Adrenal gland (tissue), 19 donors: ENCODE measurements around the gene RIMBP3B. TPM values are rescaled to one million over a fixed set of nuclear protein-coding genes. Genes with fewer than 3 reads are reported as not detected.
"Not testable (repeated sequence)": the region's sequence is repeated elsewhere in the genome, so short reads cannot be mapped to it uniquely, and the experiment has no call there.

Experiments
- DNase-seq, 7 donors: peaks; one replicate each; pipeline ENCODE4 v3.0.0-alpha.2; 2019 to 2020
- H3K27ac ChIP-seq, 5 donors: fragments of 200-600 bp; sonication (generic) in 4 of 5; 1 replicate in 3 of 5; 2 replicates in 2 of 5; pipeline versions ENCODE4 v1.5.1 to v1.8.0; 2016 to 2020; ENCODE audit warnings: mild to moderate bottlenecking in 1 of 5
- H3K27me3 ChIP-seq: fragments of 200-600 bp; 2 replicates; pipeline ENCODE4 v1.8.0; 2021
- H3K36me3 ChIP-seq, 2 donors: fragments of 200-600 bp; replicated peaks in 1 of 2; 1 replicate in 1 of 2; 2 replicates in 1 of 2; pipeline versions ENCODE4 v1.5.1 to v1.8.0; 2018 to 2022
- H3K4me1 ChIP-seq, 2 donors: fragments of 200-600 bp; replicated peaks in 1 of 2; 1 replicate in 1 of 2; 2 replicates in 1 of 2; pipeline versions ENCODE4 v1.5.1 to v1.8.0; 2018 to 2021
- H3K4me3 ChIP-seq, 4 donors: fragments of 200-600 bp; sonication (generic) in 3 of 4; one replicate each; pipeline ENCODE4 v1.5.1; 2016 to 2018
- H3K9me3 ChIP-seq, 3 donors: fragments of 200-600 bp; sonication (generic) in 1 of 3; replicated peaks in 1 of 3; 1 replicate in 2 of 3; 2 replicates in 1 of 3; pipeline versions ENCODE4 v1.5.1 to v1.8.0; 2016 to 2021
- WGBS, 4 donors: extraction: QIAGEN DNeasy Blood & Tissue Kit in 2 of 4; methylation state at CpG; one replicate each; pipeline versions ENCODE4 v1.1.5 to v1.1.7; 2013 to 2017; 5-methylcytosine and 5-hydroxymethylcytosine counted together
- intact Hi-C, 2 donors: fragments of 100-400 bp; cut with DNase I; formaldehyde crosslinking; loops; one replicate each; pipeline versions ENCODE4 v1.14.1 to v1.15.0; 2022 to 2023
- long read RNA-seq, 10 donors: library from polyadenylated mRNA in 3 of 10; unstranded in 2 of 10; stranded (forward) in 1 of 10; transcript quantifications; one replicate each; pipeline ENCODE4 v2.0.0 and lab custom pipeline, GENCODE V29; 2021 to 2026
- polyA plus RNA-seq, 3 donors: library from polyadenylated mRNA; stranded (reverse); fragments of 200-250 nt in 2 of 3; fragments of 350-450 nt in 1 of 3; fragmentation: Illumina TruSeq in 1 of 3; extraction: RNeasy Lipid Tissue Mini Kit (QIAGEN cat#74804) in 1 of 3; gene quantifications; one replicate each; pipeline ENCODE4 v1.2.3, GENCODE V29; 2013 to 2014
- total RNA-seq, 9 donors: library from RNA; depleted of rRNA in 4 of 9; stranded (reverse); fragments of >200 nt in 4 of 9; fragments of 120-200 nt in 1 of 9; fragmentation: NEBNext Ultra II Directional in 1 of 9; extraction: Animal tissue kit (Norgen Biotek cat#: 25700) in 1 of 9; gene quantifications; one replicate each; pipeline versions ENCODE4 v1.1.0 to v1.2.4, GENCODE V29; 2013 to 2023
- donor health status: healthy with polysubstance abuse.
- donor health status: Bipolar disorder and iron deficiency.
- donor health status: DM: yes; HTN: yes; CAD: no.
- donor health status: DM: no; HTN: no; CAD: no.
- donor health status: DM: no; HTN: no; CAD: no.
- donor health status: DM: yes; HTN: yes; CAD: no.

The RIMBP3B gene
- total RNA-seq (under 1 TPM in 4 of 9 donors, not detected in 5; 0.06 to 0.31 (median 0.19) TPM), polyA plus RNA-seq (under 1 TPM in 2 of 3 donors, not detected in 1; 0.03 to 0.13 TPM)
- long read RNA-seq, donor 1, full-length matches to known transcripts = 1 of 1 reads
- long read RNA-seq, donor 1, partial matches to known transcripts = 0 of 1 reads
- long read RNA-seq, donor 1, other reads (novel, unspliced or antisense) = 0 of 1 reads
- long read RNA-seq, donor 2 = 0 reads
- long read RNA-seq, donor 3 = 0 reads
- long read RNA-seq, donor 4 = 0 reads
- long read RNA-seq, donor 5 = 0 reads
- long read RNA-seq, donor 6 = 0 reads
- long read RNA-seq, donor 7 = 0 reads
- long read RNA-seq, donor 8 = 0 reads
- long read RNA-seq, donor 9, full-length matches to known transcripts = 2 of 2 reads
- long read RNA-seq, donor 9, partial matches to known transcripts = 0 of 2 reads
- long read RNA-seq, donor 9, other reads (novel, unspliced or antisense) = 0 of 2 reads
- long read RNA-seq, donor 10 = 0 reads

- H3K36me3 ChIP-seq, H3K4me3 ChIP-seq, DNase-seq, H3K27ac ChIP-seq, intact Hi-C loops, H3K27me3 ChIP-seq, H3K4me1 ChIP-seq, H3K9me3 ChIP-seq: not testable (repeated sequence)
- no CpG with 5 or more reads among the region's 91 CpGs for WGBS, 4 donors
Measured at GRCh38 chr22:21383701-21384467, at the start of gene RIMBP3B. RIMBP3B (plus strand) TSS chr22:21383751; CDS start chr22:21383859, 108 bp downstream.

GRCh38 chr22:21357527-21357926 is 26.0 kb upstream of the RIMBP3B start:
- H3K36me3 ChIP-seq, H3K9me3 ChIP-seq, intact Hi-C loops, H3K27ac ChIP-seq, H3K27me3 ChIP-seq, DNase-seq, H3K4me1 ChIP-seq, H3K4me3 ChIP-seq: not testable (repeated sequence)
- 84 to 89% methylated on average over 8 to 9 of the region's 12 CpGs; no CpG with 5 or more reads in 2 of the 4 donors for WGBS, 4 donors

GRCh38 chr22:21360525-21360924 is 23.0 kb upstream of the RIMBP3B start:
- H3K27me3 ChIP-seq, DNase-seq, H3K9me3 ChIP-seq, H3K36me3 ChIP-seq, H3K4me3 ChIP-seq, intact Hi-C loops, H3K27ac ChIP-seq, H3K4me1 ChIP-seq: not testable (repeated sequence)
- 0% methylated on average over 5 of the region's 59 CpGs; no CpG with 5 or more reads in 3 of the 4 donors for WGBS, 4 donors

DNA sequence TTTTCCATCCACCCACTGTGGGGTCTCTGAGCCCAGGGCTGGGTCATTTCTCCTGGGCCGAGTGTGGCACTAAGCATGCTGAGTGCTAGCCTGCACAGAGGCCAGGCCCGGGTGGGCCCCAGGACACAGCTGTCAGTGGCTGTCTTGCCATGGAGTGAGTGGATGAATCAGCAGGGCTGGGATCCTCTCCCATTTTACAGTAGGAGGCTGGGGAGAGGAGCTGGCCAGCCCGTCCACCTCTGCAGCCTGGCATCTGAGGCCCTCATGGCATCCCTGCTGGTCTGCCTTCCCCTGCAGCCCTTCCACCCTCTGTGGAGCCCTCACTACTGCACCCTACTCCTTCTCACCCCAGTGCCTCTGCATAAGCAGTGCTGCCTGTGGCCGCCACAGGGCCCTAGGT is 21.1 kb upstream of the RIMBP3B start:
- H3K27me3 ChIP-seq, H3K4me3 ChIP-seq, H3K4me1 ChIP-seq, DNase-seq, H3K9me3 ChIP-seq, intact Hi-C loops, H3K36me3 ChIP-seq, H3K27ac ChIP-seq: not testable (repeated sequence)
- no CpG with 5 or more reads among the region's 4 CpGs for WGBS, 4 donors

DNA sequence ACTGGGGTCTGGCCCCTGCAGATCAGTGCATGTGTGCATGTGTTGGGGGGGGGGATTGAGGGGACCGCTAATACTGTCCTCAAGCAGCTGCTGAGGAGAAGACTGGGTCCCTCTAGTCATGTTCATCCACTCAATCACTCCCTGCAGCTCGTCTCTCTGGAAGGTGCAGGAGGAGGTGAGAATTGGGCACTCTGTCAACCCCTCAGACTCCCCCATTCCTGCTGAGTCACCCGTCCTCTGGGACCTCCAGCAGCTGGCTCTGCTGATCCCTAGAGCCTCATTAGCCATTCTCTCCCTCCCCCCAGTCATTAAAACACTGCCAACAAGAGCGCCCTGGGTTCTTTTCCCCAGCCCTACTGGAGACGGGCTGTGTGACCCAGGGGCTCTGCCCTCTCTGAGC is 20.5 kb upstream of the RIMBP3B start:
- WGBS, 4 donors = 66% methylated on average over 2 of the region's 5 CpGs; no CpG with 5 or more reads in 3 of the 4 donors

DNA sequence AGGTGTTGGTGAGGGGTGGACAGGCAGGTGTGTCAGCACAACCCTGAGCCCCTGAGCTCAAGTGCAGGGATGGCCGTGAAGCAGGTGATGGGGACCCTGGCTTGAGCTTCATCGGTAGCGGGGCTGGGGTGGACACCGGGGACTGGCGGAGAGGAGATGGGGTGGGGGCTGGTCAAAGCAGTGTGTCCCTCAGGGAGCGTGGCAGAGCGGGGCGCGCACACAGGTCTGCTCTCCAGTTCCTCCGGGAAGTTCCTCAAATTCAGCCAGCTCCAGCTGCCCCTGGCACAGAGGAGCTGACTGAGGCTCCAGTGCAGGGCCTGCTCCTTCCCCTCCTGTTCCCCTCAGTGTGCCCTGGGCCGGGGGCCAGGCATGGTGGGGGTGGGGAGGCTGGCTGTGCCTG is 19.7 kb upstream of the RIMBP3B start:
- DNase-seq, H3K4me1 ChIP-seq, H3K9me3 ChIP-seq, H3K36me3 ChIP-seq, H3K27ac ChIP-seq, H3K27me3 ChIP-seq, H3K4me3 ChIP-seq, intact Hi-C loops: not testable (repeated sequence)
- WGBS, 4 donors = 73 to 93% (median 88%) methylated on average over 5 to 10 of the region's 11 CpGs; no CpG with 5 or more reads in 1 of the 4 donors

More for the DNA sequence above, 20.5 kb upstream of the RIMBP3B start:
- intact Hi-C loops, H3K4me3 ChIP-seq, H3K4me1 ChIP-seq, H3K27me3 ChIP-seq, H3K9me3 ChIP-seq, H3K27ac ChIP-seq, H3K36me3 ChIP-seq, DNase-seq: not testable (repeated sequence)

GRCh38 chr22:21364362-21364761 is 19.2 kb upstream of the RIMBP3B start:
- H3K27me3 ChIP-seq, intact Hi-C loops, H3K9me3 ChIP-seq, H3K27ac ChIP-seq, H3K4me3 ChIP-seq, DNase-seq, H3K36me3 ChIP-seq, H3K4me1 ChIP-seq: not testable (repeated sequence)
- no CpG with 5 or more reads among the region's 11 CpGs for WGBS, 4 donors

DNA sequence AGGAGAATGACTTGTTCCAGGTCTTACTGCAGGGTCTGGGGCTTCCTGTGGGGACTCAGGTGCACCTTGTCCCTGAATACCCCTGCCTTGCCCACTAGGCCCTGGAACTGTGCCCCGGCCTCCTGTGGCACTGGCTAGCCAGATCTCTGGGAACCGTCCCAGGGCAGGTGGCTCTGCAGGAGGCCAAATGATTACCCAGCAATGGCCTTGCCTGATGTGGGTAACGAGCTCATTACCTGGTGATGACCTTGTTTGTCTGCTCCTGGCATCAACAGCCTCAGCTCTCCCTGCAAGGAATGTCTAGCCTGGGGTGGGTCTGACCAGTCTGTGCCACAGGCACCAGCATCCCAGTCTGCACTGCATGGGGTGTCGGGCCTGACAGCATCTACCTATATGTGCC is 18.2 kb upstream of the RIMBP3B start:
- intact Hi-C loops, H3K4me3 ChIP-seq, H3K27me3 ChIP-seq, H3K9me3 ChIP-seq, H3K4me1 ChIP-seq, H3K27ac ChIP-seq, DNase-seq, H3K36me3 ChIP-seq: not testable (repeated sequence)
- WGBS, 4 donors = 78% methylated on average over 1 of the region's 4 CpGs; no CpG with 5 or more reads in 3 of the 4 donors

DNA sequence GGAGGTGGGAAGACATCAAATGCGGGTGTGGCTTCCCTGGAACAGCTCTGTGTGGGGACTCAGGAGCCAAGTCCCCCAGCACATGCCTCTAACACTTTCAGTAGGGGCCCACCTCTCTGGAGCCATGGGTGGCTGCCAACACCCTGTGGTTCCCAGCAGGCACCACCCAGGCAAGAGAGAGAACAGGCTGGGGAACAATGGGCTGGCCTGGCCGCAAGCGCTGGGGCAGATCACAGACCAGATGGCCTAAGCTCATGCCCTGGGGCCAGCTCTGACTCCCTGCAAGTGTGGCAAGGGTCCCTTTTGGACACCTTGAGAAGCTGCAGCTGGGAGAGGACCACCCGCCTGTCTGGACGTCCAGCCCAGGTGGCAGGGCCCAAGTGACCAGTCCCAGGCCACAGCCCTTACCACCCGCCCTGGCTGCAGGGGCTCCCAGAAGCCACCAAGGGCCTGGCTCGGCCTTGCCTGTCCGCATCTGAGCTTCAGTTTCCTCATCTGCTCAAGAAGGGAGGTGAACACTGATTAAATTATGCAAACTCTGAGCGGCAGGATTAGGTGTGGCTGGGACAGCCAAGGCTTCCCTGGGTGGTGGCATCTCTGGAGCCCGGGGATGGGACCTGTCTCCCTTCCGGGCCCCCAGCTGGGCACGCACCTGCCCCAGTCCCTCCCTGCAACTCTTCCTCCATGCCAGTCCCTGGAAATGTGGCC is 14.8 kb upstream of the RIMBP3B start:
- intact Hi-C loops, H3K4me1 ChIP-seq, H3K27ac ChIP-seq, H3K36me3 ChIP-seq, DNase-seq, H3K9me3 ChIP-seq, H3K27me3 ChIP-seq, H3K4me3 ChIP-seq: not testable (repeated sequence)
- WGBS, 4 donors = 93 to 100% (median 95%) methylated on average over 3 to 4 of the region's 12 CpGs; no CpG with 5 or more reads in 1 of the 4 donors

GRCh38 chr22:21375880-21376279 is 7.7 kb upstream of the RIMBP3B start:
- H3K27ac ChIP-seq, H3K36me3 ChIP-seq, H3K27me3 ChIP-seq, DNase-seq, H3K4me3 ChIP-seq, intact Hi-C loops, H3K4me1 ChIP-seq, H3K9me3 ChIP-seq: not testable (repeated sequence)
- no CpG with 5 or more reads among the region's 4 CpGs for WGBS, 4 donors
